Caco-2 (cell line): ENCODE measurements around the gene EDDM3A. TPM values are rescaled to one million over a fixed set of nuclear protein-coding genes. Genes with fewer than 3 reads are reported as not detected.
"Not testable (repeated sequence)": the region's sequence is repeated elsewhere in the genome, so short reads cannot be mapped to it uniquely, and the experiment has no call there.

ENCODE experiments used
- BruUV-seq: library from RNA; stranded (reverse); fragments of 400-500 nt; replicated peaks from 2 replicates; lab custom pipeline; 2021; lab: Mats Ljungman, UMichigan
- CTCF ChIA-PET: fragments of 300-600 bp; sonication (Branson Sonifier 250); formaldehyde crosslinking; loops from one replicate; lab custom pipeline; 2022; ENCODE audit warnings: antibody characterized with exemption; lab: Charles Lee
- POLR2A ChIA-PET: fragments of 300-600 bp; sonication (Branson Sonifier 250); formaldehyde crosslinking; loops from one replicate; lab custom pipeline; 2022; ENCODE audit warnings: antibody characterized with exemption; lab: Charles Lee
- DNase-seq, 2 experiments: peaks; one replicate each; pipeline versions ENCODE4 v3.0.0 to v3.0.0-alpha.2; 2020 to 2022
- H3K27me3 ChIP-seq: replicated peaks from 2 replicates; pipeline ENCODE4 v1.6.0; 2011; ENCODE audit warnings: low read length; ENCODE audit not compliant: control insufficient read depth, insufficient read depth
- H3K36me3 ChIP-seq: 2 replicates; pipeline ENCODE4 v1.5.1; 2011; ENCODE audit warnings: low read length; ENCODE audit not compliant: control insufficient read depth, insufficient read depth
- H3K4me1 ChIP-seq: fragments of 250-450 bp; sonication (Bioruptor Pico); 2 replicates; pipeline ENCODE4 v1.5.1; 2020; ENCODE audit warnings: mild to moderate bottlenecking
- H3K4me3 ChIP-seq: 2 replicates; pipeline ENCODE4 v1.5.1; 2011; ENCODE audit warnings: low read depth, mild to moderate bottlenecking, control low read depth, low read length
- H3K9me3 ChIP-seq: fragments of 250-450 bp; sonication (Bioruptor Pico); 2 replicates; pipeline ENCODE4 v1.5.1; 2020; ENCODE audit warnings: mild to moderate bottlenecking, moderate library complexity
- H3K27ac Mint-ChIP-seq: one replicate; pipeline ENCODE4 v1.8.0; 2022; ENCODE audit warnings: mixed read lengths; ENCODE audit not compliant: unreplicated experiment
- H3K27me3 Mint-ChIP-seq: one replicate; pipeline ENCODE4 v1.8.0; 2022; ENCODE audit warnings: mixed read lengths; ENCODE audit not compliant: insufficient read depth, unreplicated experiment
- H3K36me3 Mint-ChIP-seq: one replicate; pipeline ENCODE4 v1.8.0; 2022; ENCODE audit warnings: mild to moderate bottlenecking, mixed read lengths; ENCODE audit not compliant: insufficient read depth, unreplicated experiment
- H3K4me1 Mint-ChIP-seq: one replicate; pipeline ENCODE4 v1.8.0; 2022; ENCODE audit warnings: low read depth, mixed read lengths; ENCODE audit not compliant: unreplicated experiment
- H3K4me3 Mint-ChIP-seq: one replicate; pipeline ENCODE4 v1.8.0; 2022; ENCODE audit warnings: mild to moderate bottlenecking, moderate library complexity, mixed read lengths; ENCODE audit not compliant: unreplicated experiment
- H3K9me3 Mint-ChIP-seq: one replicate; pipeline ENCODE4 v1.8.0; 2022; ENCODE audit warnings: mixed read lengths; ENCODE audit not compliant: unreplicated experiment
- intact Hi-C: fragments of 100-400 bp; cut with micrococcal nuclease; formaldehyde crosslinking; loops from one replicate; pipeline ENCODE4 v1.10.0; 2022; ENCODE audit not compliant: unreplicated experiment
- total RNA-seq: library from RNA; stranded (reverse); gene quantifications from 2 replicates; pipeline ENCODE4 v1.2.3, GENCODE V29; 2022
- TF ChIP-seq, protein P1 (sequence below), 2 experiments: fragments of 200-600 bp in 1 of 2; IDR thresholded peaks; 1 replicate in 1 of 2; 2 replicates in 1 of 2; pipeline versions ENCODE4 v1.5.1 to v1.8.0; 2011 to 2022; ENCODE audit warnings: antibody characterized with exemption in 1 of 2, control low read depth in 1 of 2, inconsistent platforms in 1 of 2, low read depth in 1 of 2, low read length in 1 of 2, mild to moderate bottlenecking in 1 of 2, moderate library complexity in 1 of 2; ENCODE audit not compliant: insufficient read depth in 1 of 2, severe bottlenecking in 1 of 2, unreplicated experiment in 1 of 2

Gene EDDM3A
- total RNA-seq, 1 experiment from 2014 or later = not detected

DNA sequence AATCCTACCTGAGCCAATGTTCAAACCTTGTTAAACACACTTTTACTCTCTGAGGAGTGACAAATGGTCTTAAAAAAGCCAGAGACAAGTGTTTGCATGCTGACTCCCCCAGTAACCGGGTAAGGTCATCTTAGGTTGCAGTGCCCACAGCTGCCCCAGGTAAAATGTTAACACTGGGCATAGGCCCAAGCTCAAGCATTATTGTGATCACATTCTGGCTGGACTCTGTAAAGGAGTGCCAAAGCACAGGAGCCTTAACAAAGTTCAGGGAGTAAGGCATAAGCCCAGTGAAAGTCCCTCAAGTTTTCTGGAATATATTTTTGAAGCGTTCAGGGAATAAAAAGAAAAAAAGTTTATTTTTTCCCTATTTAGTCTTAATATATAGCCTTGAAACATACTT lies 8.6 kb downstream of the EDDM3A start:
- peaks cover 15% of the 10 kb centered on the region; the same call in 1 of the 2 replicates for H3K9me3 ChIP-seq
- Mint-ChIP-seq H3K27me3 (no peaks in the 10 kb centered on the region), H3K9me3 (no peaks in the 10 kb centered on the region), H3K36me3 (no peaks in the 10 kb centered on the region), H3K27ac (no peak overlapping the region), H3K4me1 (no peaks in the 10 kb centered on the region), H3K4me3 (no peak overlapping the region)
- POLR2A ChIA-PET = no interaction called here
- TF ChIP-seq, protein P1, sequence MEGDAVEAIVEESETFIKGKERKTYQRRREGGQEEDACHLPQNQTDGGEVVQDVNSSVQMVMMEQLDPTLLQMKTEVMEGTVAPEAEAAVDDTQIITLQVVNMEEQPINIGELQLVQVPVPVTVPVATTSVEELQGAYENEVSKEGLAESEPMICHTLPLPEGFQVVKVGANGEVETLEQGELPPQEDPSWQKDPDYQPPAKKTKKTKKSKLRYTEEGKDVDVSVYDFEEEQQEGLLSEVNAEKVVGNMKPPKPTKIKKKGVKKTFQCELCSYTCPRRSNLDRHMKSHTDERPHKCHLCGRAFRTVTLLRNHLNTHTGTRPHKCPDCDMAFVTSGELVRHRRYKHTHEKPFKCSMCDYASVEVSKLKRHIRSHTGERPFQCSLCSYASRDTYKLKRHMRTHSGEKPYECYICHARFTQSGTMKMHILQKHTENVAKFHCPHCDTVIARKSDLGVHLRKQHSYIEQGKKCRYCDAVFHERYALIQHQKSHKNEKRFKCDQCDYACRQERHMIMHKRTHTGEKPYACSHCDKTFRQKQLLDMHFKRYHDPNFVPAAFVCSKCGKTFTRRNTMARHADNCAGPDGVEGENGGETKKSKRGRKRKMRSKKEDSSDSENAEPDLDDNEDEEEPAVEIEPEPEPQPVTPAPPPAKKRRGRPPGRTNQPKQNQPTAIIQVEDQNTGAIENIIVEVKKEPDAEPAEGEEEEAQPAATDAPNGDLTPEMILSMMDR (IDR thresholded peaks at IDR 0.05; ENCODE audit: insufficient read depth in 1 of 2, low read depth in 1 of 2, low read length in 1 of 2, severe bottlenecking in 1 of 2, unreplicated experiment in 1 of 2) = no peak
- DNase-seq = no peak
- intact Hi-C loops = no loop called here
- CTCF ChIA-PET = no interaction called here
- no TSS peak for BruUV-seq
- no peak overlapping the region for H3K4me3 ChIP-seq
- H3K27me3 ChIP-seq = no peaks in the 10 kb centered on the region
- H3K36me3 ChIP-seq = no peaks in the 10 kb centered on the region
- no peaks in the 10 kb centered on the region for H3K4me1 ChIP-seq

DNA sequence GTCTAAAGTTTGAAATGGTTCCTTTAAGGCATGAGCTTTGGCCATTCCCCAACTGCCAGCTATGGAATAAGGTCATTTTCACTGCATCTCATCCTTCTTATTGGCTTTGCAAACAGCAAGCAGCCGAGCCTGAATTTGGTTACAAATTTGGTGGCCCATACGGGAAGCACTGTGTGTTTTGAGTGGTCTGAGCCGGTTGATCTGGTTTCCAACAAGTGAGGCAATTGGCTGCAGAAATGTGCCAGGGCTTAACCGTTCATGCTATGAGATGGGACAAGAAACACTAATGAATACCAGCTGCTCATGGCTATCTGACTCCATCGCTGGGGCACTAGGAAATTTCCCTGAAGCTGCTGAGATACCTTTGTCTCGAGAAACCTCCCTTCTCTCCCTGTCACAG lies 9.3 kb downstream of the EDDM3A start:
- POLR2A ChIA-PET = no interaction called here
- intact Hi-C loops = no loop called here

DNA sequence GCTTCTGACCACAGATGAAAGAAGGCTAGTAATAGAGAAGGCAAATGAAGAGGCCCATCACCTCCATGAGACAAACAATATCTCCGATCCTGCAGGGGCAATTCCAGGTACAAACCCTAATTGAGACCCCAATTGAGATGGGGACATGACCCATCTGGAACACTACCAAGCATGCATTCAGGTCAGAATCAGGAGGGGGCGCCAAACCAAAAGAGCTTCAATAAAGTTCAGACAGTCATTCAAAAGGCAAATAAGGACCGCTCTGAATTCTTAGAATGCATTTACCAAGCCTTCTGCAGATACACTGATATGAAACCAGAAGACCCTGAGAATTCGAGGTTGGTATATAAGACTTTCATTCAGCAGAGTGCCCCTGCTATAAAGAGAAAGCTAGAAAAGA lies 12.3 kb downstream of the EDDM3A start:
- Histone ChIP-seq H3K36me3 (no peaks in the 10 kb centered on the region), H3K4me1 (no peaks in the 10 kb centered on the region), H3K9me3 (peaks cover 5% of the 10 kb centered on the region; the same call in 1 of the 2 replicates), H3K4me3 (no peak overlapping the region), H3K27me3 (no peaks in the 10 kb centered on the region)
- no TSS peak for BruUV-seq
- ChIA-PET CTCF (interaction anchor here (0.8 to 1.0 kb wide), 5 partner anchors 12 to 98 kb away, joined by 3 to 7 read pairs (median 5); partner anchors contain the start of gene EDDM3A), POLR2A (no interaction called here)
- TF ChIP-seq, protein P1 (IDR thresholded peaks at IDR 0.05; ENCODE audit: insufficient read depth in 1 of 2, low read depth in 1 of 2, low read length in 1 of 2, severe bottlenecking in 1 of 2, unreplicated experiment in 1 of 2) = peak in 1 of 2 experiments; percentile 25
- H3K9me3 Mint-ChIP-seq = no peaks in the 10 kb centered on the region
- H3K27me3 Mint-ChIP-seq = no peaks in the 10 kb centered on the region
- no peak overlapping the region for H3K27ac Mint-ChIP-seq
- no peak overlapping the region for H3K4me3 Mint-ChIP-seq
- H3K36me3 Mint-ChIP-seq = no peaks in the 10 kb centered on the region
- intact Hi-C loops = loop anchor here (1.0 kb wide), 1 partner anchor 97 kb away; no protein-coding TSS in a partner anchor
- no peaks in the 10 kb centered on the region for H3K4me1 Mint-ChIP-seq
- DNase-seq = peak in 1 of 2 experiments; percentile 18

More for the DNA sequence above, 9.3 kb downstream of the EDDM3A start:
- Histone ChIP-seq H3K27me3 (no peaks in the 10 kb centered on the region), H3K4me3 (no peak overlapping the region), H3K9me3 (peaks cover 15% of the 10 kb centered on the region; the same call in 1 of the 2 replicates), H3K36me3 (no peaks in the 10 kb centered on the region), H3K4me1 (no peaks in the 10 kb centered on the region)
- Mint-ChIP-seq H3K36me3 (no peaks in the 10 kb centered on the region), H3K27ac (no peak overlapping the region), H3K27me3 (no peaks in the 10 kb centered on the region), H3K9me3 (no peaks in the 10 kb centered on the region), H3K4me1 (no peaks in the 10 kb centered on the region), H3K4me3 (no peak overlapping the region)
- no TSS peak for BruUV-seq
- DNase-seq = no peak
- CTCF ChIA-PET = no interaction called here
- TF ChIP-seq, protein P1 (IDR thresholded peaks at IDR 0.05; ENCODE audit: insufficient read depth in 1 of 2, low read depth in 1 of 2, low read length in 1 of 2, severe bottlenecking in 1 of 2, unreplicated experiment in 1 of 2) = no peak

DNA sequence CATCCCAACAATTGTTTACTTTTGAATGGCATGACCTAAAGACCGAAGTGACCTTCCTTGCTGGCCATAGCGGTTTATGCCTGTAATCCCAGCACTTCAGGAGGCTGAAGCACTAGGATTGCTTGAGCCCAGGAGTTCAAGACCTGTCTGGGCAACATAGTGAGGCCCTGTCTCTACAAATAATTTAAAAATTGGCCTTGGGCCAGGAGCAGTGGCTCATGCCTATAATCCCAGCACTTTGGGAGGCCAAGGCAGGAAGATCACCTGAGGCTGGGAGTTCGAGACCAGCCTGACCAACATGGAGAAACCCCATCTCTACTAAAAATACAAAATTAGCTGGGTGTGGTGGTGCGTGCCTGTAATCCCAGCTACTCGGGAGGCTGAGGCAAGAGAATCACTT lies 13.8 kb downstream of the EDDM3A start:
- DNase-seq, POLR2A ChIA-PET, H3K36me3 Mint-ChIP-seq, H3K9me3 ChIP-seq, H3K27ac Mint-ChIP-seq, H3K27me3 Mint-ChIP-seq, H3K36me3 ChIP-seq, BruUV-seq, H3K4me1 ChIP-seq, CTCF ChIA-PET, H3K27me3 ChIP-seq, H3K4me1 Mint-ChIP-seq, intact Hi-C loops, H3K4me3 ChIP-seq, H3K4me3 Mint-ChIP-seq, H3K9me3 Mint-ChIP-seq: not testable (repeated sequence)
